Measurements from ENCODE around the gene EIF4G3. TPM values are rescaled to one million over a fixed set of nuclear protein-coding genes. Genes with fewer than 3 reads are reported as not detected.

Gene EIF4G3
- total and polyA plus RNA-seq, 2 donors (not counting 3 experiments of a cell fraction or from before 2014, with no cell fraction given) = 40.7 to 78.5 TPM

- no TSS peak for BruUV-seq (replicated peaks)
- H3K4me2 ChIP-seq (ENCODE audit: insufficient read depth, low read length) = no peak overlapping the region
- no peak overlapping the region for H3K4me3 ChIP-seq (replicated peaks in 1 of 3; ENCODE audit: insufficient read depth in 1 of 3, low read depth in 1 of 3, low read length in 3 of 3)
- peaks cover 0 to 2% of the 10 kb centered on the region in 2 experiments for H3K36me3 ChIP-seq (ENCODE audit: control insufficient read depth in 2 of 2, extremely low read depth in 1 of 2, insufficient read depth in 2 of 2, low read length in 2 of 2)
- H3K79me2 ChIP-seq (ENCODE audit: control insufficient read depth, insufficient read depth, low read length) = peaks cover 6% of the 10 kb centered on the region
- intact Hi-C loops (cut with micrococcal nuclease) (no loop called here), dilution Hi-C loops (cut with MboI; ENCODE audit: extremely low pct_ligation_motif_present, low sequenced_read_pairs) (no loop called here)
- no peak overlapping the region for H3K9ac ChIP-seq (replicated peaks; ENCODE audit: extremely low read depth, insufficient read depth, low read length)
- no peak for DNase-seq (ENCODE audit: low read depth, low spot score)
- H2AFZ ChIP-seq (ENCODE audit: low read depth, low read length) = no peak overlapping the region
- ChIA-PET CTCF (interaction anchor here (1.2 kb wide), 1 partner anchor 32 kb away, joined by 3 read pairs; no protein-coding TSS in a partner anchor), POLR2A (no interaction called here)
- no peak overlapping the region for H3K27ac ChIP-seq (ENCODE audit: insufficient read depth, low read depth, low read length)
- FAIRE-seq = no peak
- H3K4me1 ChIP-seq (ENCODE audit: control insufficient read depth, extremely low read depth, insufficient read depth, low read length) = no peaks in the 10 kb centered on the region
- H3K9me3 ChIP-seq (replicated peaks; ENCODE audit: control insufficient read depth, insufficient read depth, low read length) = no peaks in the 10 kb centered on the region
- no peaks in the 10 kb centered on the region for H4K20me1 ChIP-seq (replicated peaks; ENCODE audit: control insufficient read depth, extremely low read depth, insufficient read depth, low read length)
- TF ChIP-seq JUN (IDR thresholded peaks at IDR 0.05; ENCODE audit: borderline replicate concordance, insufficient read depth, insufficient read length, low read depth) (no peak), EZH2 (IDR thresholded peaks at IDR 0.05; ENCODE audit: borderline replicate concordance, low read depth, low read length, severe bottlenecking) (no peak), POLR2A (IDR thresholded peaks at IDR 0.05; ENCODE audit: low read depth, low read length) (no peak)
- H3K27me3 ChIP-seq (ENCODE audit: control insufficient read depth in 2 of 2, insufficient read depth in 2 of 2, low read length in 2 of 2) = no peaks in the 10 kb centered on the region
- H3K9me1 ChIP-seq (replicated peaks; ENCODE audit: control insufficient read depth, extremely low read depth, insufficient read depth, low read length) = no peaks in the 10 kb centered on the region
Measured at GRCh38 chr1:20958430-20958829, 218.3 kb downstream of the EIF4G3 start.

DNA sequence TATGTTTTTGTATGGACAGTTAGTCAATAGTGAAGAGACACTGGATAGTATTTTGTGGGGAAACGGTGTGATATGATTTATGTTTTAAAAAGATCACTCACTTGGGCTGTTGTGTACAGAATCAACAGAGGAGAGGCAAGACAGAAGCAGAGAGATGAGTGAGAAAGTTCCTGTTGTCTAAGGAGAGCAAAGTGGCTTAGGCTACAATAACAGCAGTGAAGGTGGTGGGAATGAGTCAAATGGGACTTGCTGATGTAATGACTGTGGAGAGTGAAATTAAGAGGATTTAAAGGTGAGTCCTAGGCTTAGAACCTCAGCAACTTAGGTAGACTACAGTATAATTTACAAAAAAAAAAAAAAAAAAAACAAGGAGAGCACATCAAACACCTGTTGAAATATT is 220.4 kb downstream of the EIF4G3 start:
- no peak overlapping the region for H3K4me3 ChIP-seq (replicated peaks in 1 of 3; ENCODE audit: insufficient read depth in 1 of 3, low read depth in 1 of 3, low read length in 3 of 3)
- DNase-seq (ENCODE audit: low read depth, low spot score) = no peak
- ChIA-PET POLR2A (no interaction called here), CTCF (no interaction called here)
- no peak overlapping the region for H3K4me2 ChIP-seq (ENCODE audit: insufficient read depth, low read length)
- BruUV-seq (replicated peaks) = no TSS peak
- H4K20me1 ChIP-seq (replicated peaks; ENCODE audit: control insufficient read depth, extremely low read depth, insufficient read depth, low read length) = no peaks in the 10 kb centered on the region
- intact Hi-C loops (cut with micrococcal nuclease) (no loop called here), dilution Hi-C loops (cut with MboI; ENCODE audit: extremely low pct_ligation_motif_present, low sequenced_read_pairs) (no loop called here)
- no peaks in the 10 kb centered on the region for H3K9me3 ChIP-seq (replicated peaks; ENCODE audit: control insufficient read depth, insufficient read depth, low read length)
- H3K4me1 ChIP-seq (ENCODE audit: control insufficient read depth, extremely low read depth, insufficient read depth, low read length) = no peaks in the 10 kb centered on the region
- no peaks in the 10 kb centered on the region for H3K9me1 ChIP-seq (replicated peaks; ENCODE audit: control insufficient read depth, extremely low read depth, insufficient read depth, low read length)
- no peak overlapping the region for H3K27ac ChIP-seq (ENCODE audit: insufficient read depth, low read depth, low read length)
- no peak for FAIRE-seq
- H3K9ac ChIP-seq (replicated peaks; ENCODE audit: extremely low read depth, insufficient read depth, low read length) = no peak overlapping the region
- peaks cover 0 to 2% of the 10 kb centered on the region in 2 experiments for H3K36me3 ChIP-seq (ENCODE audit: control insufficient read depth in 2 of 2, extremely low read depth in 1 of 2, insufficient read depth in 2 of 2, low read length in 2 of 2)
- peaks cover 6% of the 10 kb centered on the region for H3K79me2 ChIP-seq (ENCODE audit: control insufficient read depth, insufficient read depth, low read length)
- H2AFZ ChIP-seq (ENCODE audit: low read depth, low read length) = no peak overlapping the region
- no peaks in the 10 kb centered on the region for H3K27me3 ChIP-seq (ENCODE audit: control insufficient read depth in 2 of 2, insufficient read depth in 2 of 2, low read length in 2 of 2)
- TF ChIP-seq, protein P1, sequence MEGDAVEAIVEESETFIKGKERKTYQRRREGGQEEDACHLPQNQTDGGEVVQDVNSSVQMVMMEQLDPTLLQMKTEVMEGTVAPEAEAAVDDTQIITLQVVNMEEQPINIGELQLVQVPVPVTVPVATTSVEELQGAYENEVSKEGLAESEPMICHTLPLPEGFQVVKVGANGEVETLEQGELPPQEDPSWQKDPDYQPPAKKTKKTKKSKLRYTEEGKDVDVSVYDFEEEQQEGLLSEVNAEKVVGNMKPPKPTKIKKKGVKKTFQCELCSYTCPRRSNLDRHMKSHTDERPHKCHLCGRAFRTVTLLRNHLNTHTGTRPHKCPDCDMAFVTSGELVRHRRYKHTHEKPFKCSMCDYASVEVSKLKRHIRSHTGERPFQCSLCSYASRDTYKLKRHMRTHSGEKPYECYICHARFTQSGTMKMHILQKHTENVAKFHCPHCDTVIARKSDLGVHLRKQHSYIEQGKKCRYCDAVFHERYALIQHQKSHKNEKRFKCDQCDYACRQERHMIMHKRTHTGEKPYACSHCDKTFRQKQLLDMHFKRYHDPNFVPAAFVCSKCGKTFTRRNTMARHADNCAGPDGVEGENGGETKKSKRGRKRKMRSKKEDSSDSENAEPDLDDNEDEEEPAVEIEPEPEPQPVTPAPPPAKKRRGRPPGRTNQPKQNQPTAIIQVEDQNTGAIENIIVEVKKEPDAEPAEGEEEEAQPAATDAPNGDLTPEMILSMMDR (IDR thresholded peaks at IDR 0.05; ENCODE audit: extremely low read depth in 1 of 2, insufficient read depth in 1 of 2, low read depth in 1 of 2, low read length in 2 of 2) = no peak
- TF ChIP-seq MAX (IDR thresholded peaks at IDR 0.05; ENCODE audit: insufficient read depth, insufficient read length) (no peak), POLR2AphosphoS5 (IDR thresholded peaks at IDR 0.05; ENCODE audit: insufficient read depth, low read depth, low read length) (no peak), FOS (IDR thresholded peaks at IDR 0.05; ENCODE audit: borderline replicate concordance, insufficient read depth, low read length) (no peak), POLR2A (IDR thresholded peaks at IDR 0.05; ENCODE audit: low read depth, low read length) (no peak), GATA2 (IDR thresholded peaks at IDR 0.05; ENCODE audit: insufficient read depth, insufficient read length, low read depth, low read length) (no peak), MYC (IDR thresholded peaks at IDR 0.05; ENCODE audit: low read depth, low read length) (no peak), JUN (IDR thresholded peaks at IDR 0.05; ENCODE audit: borderline replicate concordance, insufficient read depth, insufficient read length, low read depth) (no peak), EZH2 (IDR thresholded peaks at IDR 0.05; ENCODE audit: borderline replicate concordance, low read depth, low read length, severe bottlenecking) (no peak)

Measured in endothelial cell of umbilical vein (primary cell).